GM23338 (cell line): Measurements from ENCODE around the gene HSPBP1. TPM values are rescaled to one million over a fixed set of nuclear protein-coding genes. Genes with fewer than 3 reads are reported as not detected.

Source experiments
- ATAC-seq: fragments of 200-7000 bp; cut with Tn5 transposase; 3 replicates; pipeline ENCODE4 v1.9.1; 2020
- DNase-seq: peaks from one replicate; pipeline ENCODE4 v3.0.0-alpha.2; 2015; ENCODE audit warnings: low spot score
- H2AFZ ChIP-seq: fragments of 200-600 bp; sonication (generic); 2 replicates; pipeline ENCODE4 v1.8.0; 2016; ENCODE audit warnings: antibody characterized with exemption, mild to moderate bottlenecking, moderate library complexity
- H3F3A ChIP-seq: fragments of 200-600 bp; sonication (generic); replicated peaks from 2 replicates; pipeline ENCODE4 v1.8.0; 2017; ENCODE audit warnings: antibody characterized with exemption, mixed run types, low read depth
- H3K27ac ChIP-seq: fragments of 200-600 bp; sonication (generic); 2 replicates; pipeline ENCODE4 v1.6.1; 2016; ENCODE audit warnings: low read depth
- H3K27me3 ChIP-seq: fragments of 200-600 bp; sonication (generic); 2 replicates; pipeline ENCODE4 v1.8.0; 2016; ENCODE audit warnings: mild to moderate bottlenecking, mixed run types, moderate library complexity; ENCODE audit not compliant: insufficient read depth
- H3K36me3 ChIP-seq: fragments of 200-600 bp; sonication (generic); 2 replicates; pipeline ENCODE4 v1.8.0; 2016; ENCODE audit warnings: mild to moderate bottlenecking; ENCODE audit not compliant: insufficient read depth
- H3K4me1 ChIP-seq: fragments of 200-600 bp; sonication (generic); 2 replicates; pipeline ENCODE4 v1.8.0; 2016; ENCODE audit warnings: mild to moderate bottlenecking, moderate library complexity; ENCODE audit not compliant: insufficient read depth
- H3K4me2 ChIP-seq: fragments of 200-600 bp; sonication (generic); 2 replicates; pipeline ENCODE4 v1.7.1; 2017; ENCODE audit warnings: mixed run types
- H3K4me3 ChIP-seq: fragments of 200-600 bp; sonication (generic); 2 replicates; pipeline ENCODE4 v1.6.1; 2016; ENCODE audit warnings: mixed run types
- H3K79me2 ChIP-seq: fragments of 200-600 bp; sonication (generic); replicated peaks from 2 replicates; pipeline ENCODE4 v1.8.0; 2017; ENCODE audit warnings: mild to moderate bottlenecking; ENCODE audit not compliant: insufficient read depth
- H3K9me2 ChIP-seq: fragments of 200-600 bp; sonication (generic); 2 replicates; pipeline ENCODE4 v1.8.0; 2017; ENCODE audit not compliant: insufficient read depth
- H4K20me1 ChIP-seq: fragments of 200-600 bp; sonication (generic); replicated peaks from 2 replicates; pipeline ENCODE4 v1.8.0; 2017; ENCODE audit warnings: mild to moderate bottlenecking; ENCODE audit not compliant: insufficient read depth
- H3K27ac Mint-ChIP-seq: 2 replicates; pipeline ENCODE4 v1.8.0; 2020; ENCODE audit warnings: inconsistent platforms, mild to moderate bottlenecking, moderate library complexity, mixed read lengths
- H3K27me3 Mint-ChIP-seq: 3 replicates; pipeline ENCODE4 v1.8.0; 2022; ENCODE audit warnings: low read depth, mild to moderate bottlenecking, moderate library complexity, mixed read lengths, inconsistent platforms; ENCODE audit not compliant: insufficient read depth, poor library complexity
- H3K36me3 Mint-ChIP-seq: 3 replicates; pipeline ENCODE4 v1.8.0; 2021; ENCODE audit warnings: low read depth, mild to moderate bottlenecking, inconsistent platforms, moderate library complexity, mixed read lengths
- H3K4me1 Mint-ChIP-seq: 3 replicates; pipeline ENCODE4 v1.8.0; 2020; ENCODE audit warnings: mild to moderate bottlenecking, inconsistent platforms, mixed read lengths
- H3K4me3 Mint-ChIP-seq: 3 replicates; pipeline ENCODE4 v1.8.0; 2021; ENCODE audit warnings: moderate library complexity, mild to moderate bottlenecking, inconsistent platforms, mixed read lengths
- H3K9me3 Mint-ChIP-seq: 3 replicates; pipeline ENCODE4 v1.8.0; 2020; ENCODE audit warnings: moderate library complexity, mild to moderate bottlenecking, inconsistent platforms, mixed read lengths
- CREB1 ChIP-seq: fragments of 250-450 bp; sonication (Bioruptor Pico); IDR thresholded peaks from 2 replicates; pipeline ENCODE4 v1.5.0; 2020; ENCODE audit warnings: low read depth, mild to moderate bottlenecking, moderate library complexity
- CTCF ChIP-seq, 2 experiments: fragments of 200-600 bp in 1 of 2; sonication (generic) in 1 of 2; conservative IDR thresholded peaks; 2 replicates each; pipeline versions ENCODE4 v1.5.1 to v1.6.1; 2016 to 2017; ENCODE audit warnings: antibody characterized with exemption in 2 of 2, low read depth in 2 of 2, mild to moderate bottlenecking in 2 of 2, moderate library complexity in 1 of 2
- ETS1 ChIP-seq: IDR thresholded peaks from 2 replicates; pipeline ENCODE4 v1.6.1; 2016; ENCODE audit warnings: antibody characterized with exemption
- EZH2 ChIP-seq: fragments of 200-600 bp; sonication (generic); IDR thresholded peaks from one replicate; pipeline ENCODE4 v1.8.0; 2017; ENCODE audit warnings: antibody characterized with exemption, mild to moderate bottlenecking, low read depth; ENCODE audit not compliant: unreplicated experiment
- EZH2phosphoT487 ChIP-seq: fragments of 200-600 bp; sonication (generic); IDR thresholded peaks from one replicate; pipeline ENCODE4 v1.8.1; 2018; ENCODE audit warnings: antibody characterized with exemption; ENCODE audit not compliant: unreplicated experiment
- JUNB ChIP-seq: IDR thresholded peaks from one replicate; pipeline ENCODE4 v1.6.1; 2016; ENCODE audit warnings: antibody characterized with exemption; ENCODE audit not compliant: unreplicated experiment
- NANOG ChIP-seq: IDR thresholded peaks from 2 replicates; pipeline ENCODE4 v1.6.1; 2016; ENCODE audit warnings: antibody characterized with exemption, borderline replicate concordance
- POLR2AphosphoS5 ChIP-seq: IDR thresholded peaks from 2 replicates; pipeline ENCODE4 v1.6.1; 2016; ENCODE audit warnings: antibody characterized with exemption, low read depth
- REST ChIP-seq: IDR thresholded peaks from one replicate; pipeline ENCODE4 v1.6.1; 2018; ENCODE audit warnings: antibody characterized with exemption; ENCODE audit not compliant: unreplicated experiment
- STAT1 ChIP-seq: IDR thresholded peaks from one replicate; pipeline ENCODE4 v1.6.1; 2016; ENCODE audit warnings: antibody characterized with exemption; ENCODE audit not compliant: unreplicated experiment
- ZNF114 ChIP-seq: fragments of 250-450 bp; sonication (Bioruptor Pico); IDR thresholded peaks from 2 replicates; pipeline ENCODE4 v1.5.0; 2020; ENCODE audit warnings: mild to moderate bottlenecking, moderate library complexity
- ZNF331 ChIP-seq: fragments of 250-450 bp; sonication (Bioruptor Pico); IDR thresholded peaks from 2 replicates; pipeline ENCODE4 v1.5.0; 2020; ENCODE audit warnings: low read depth, mild to moderate bottlenecking, moderate library complexity
- ZNF462 ChIP-seq: fragments of 250-450 bp; sonication (Bioruptor Pico); IDR thresholded peaks from 2 replicates; pipeline ENCODE4 v1.5.0; 2020; ENCODE audit warnings: mild to moderate bottlenecking, moderate library complexity
- polyA plus RNA-seq: library from polyadenylated mRNA; unstranded; fragments of >200 nt; fragmentation: Nextera tagmentation; extraction: Ambion mirVana; gene quantifications from 2 replicates; pipeline ENCODE4 v1.2.1, GENCODE V29; 2016
- total RNA-seq: library from RNA; depleted of rRNA; stranded (reverse); fragments of >200 nt; shearing (Covaris generic); gene quantifications from 2 replicates; pipeline ENCODE4 v1.2.3, GENCODE V29; 2014

HSPBP1 gene
- total and polyA plus RNA-seq, 2 experiments from 2014 or later = 83.6 to 91.1 TPM

- H3K4me3 ChIP-seq = no peak overlapping the region
- H3K4me2 ChIP-seq = no peak overlapping the region
- no peaks in the 10 kb centered on the region; the same call in 2 of the 3 replicates for H3K9me3 Mint-ChIP-seq
- peaks cover 9% of the 10 kb centered on the region for H3K27me3 Mint-ChIP-seq
- DNase-seq = no peak
- H4K20me1 ChIP-seq = no peaks in the 10 kb centered on the region; the same call in 1 of the 2 replicates
- H3F3A ChIP-seq = peaks cover 8% of the 10 kb centered on the region; the same call in 1 of the 2 replicates
- H2AFZ ChIP-seq = no peak overlapping the region
- no peaks in the 10 kb centered on the region for H3K27me3 ChIP-seq
- H3K27ac ChIP-seq = no peak overlapping the region
- no peaks in the 10 kb centered on the region for H3K79me2 ChIP-seq
- H3K36me3 Mint-ChIP-seq = peaks cover 35% of the 10 kb centered on the region
- H3K4me1 Mint-ChIP-seq = peaks cover 10% of the 10 kb centered on the region
- peaks cover 10% of the 10 kb centered on the region for H3K4me1 ChIP-seq
- TF ChIP-seq CREB1 (CRISPR knock-in tag) (no peak), STAT1 (no peak), JUNB (no peak), ETS1 (no peak), REST (no peak), CTCF (conservative IDR thresholded peaks at IDR 0.05; ENCODE audit: low read depth in 2 of 2) (no peak), POLR2AphosphoS5 (no peak), EZH2 (no peak), ZNF462 (no peak), NANOG (no peak), EZH2phosphoT487 (no peak), ZNF331 (CRISPR knock-in tag) (no peak), ZNF114 (no peak)
- H3K4me3 Mint-ChIP-seq = no peak overlapping the region
- no peaks in the 10 kb centered on the region for H3K9me2 ChIP-seq
- ATAC-seq = no peak
- no peak overlapping the region for H3K27ac Mint-ChIP-seq
- H3K36me3 ChIP-seq = peaks cover 4% of the 10 kb centered on the region
Observed at GRCh38 chr19:55310498-55310897, 30.6 kb upstream of the HSPBP1 start.
